ENCODE measurements around the gene SRSF12.

SRSF12 gene

DNA sequence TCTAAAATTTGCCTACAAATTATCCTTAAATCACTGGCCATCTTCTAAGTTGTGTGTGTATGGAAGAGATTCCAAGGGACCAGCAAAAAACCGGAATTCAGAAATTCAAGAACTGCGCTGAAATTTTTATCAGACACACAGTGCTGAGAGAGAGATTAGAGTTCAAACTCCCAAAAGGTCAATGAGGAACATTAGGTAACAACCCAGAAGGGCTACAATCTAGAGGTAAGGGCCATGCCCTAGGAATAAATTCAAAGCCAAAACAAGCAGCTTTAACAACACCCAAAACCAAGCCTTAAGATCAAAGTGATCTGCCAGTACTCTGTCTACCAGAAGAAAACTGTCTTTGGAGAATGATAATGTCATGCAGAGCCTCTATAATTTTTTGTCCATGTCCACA lies 17.8 kb downstream of the SRSF12 start:
- Histone ChIP-seq H3K27ac (no peak overlapping the region), H3K4me3 (no peak overlapping the region)
- no peak for TF ChIP-seq CTCF (IDR thresholded peaks at IDR 0.05)
- DNase-seq (ENCODE audit: low spot score): no peak

DNA sequence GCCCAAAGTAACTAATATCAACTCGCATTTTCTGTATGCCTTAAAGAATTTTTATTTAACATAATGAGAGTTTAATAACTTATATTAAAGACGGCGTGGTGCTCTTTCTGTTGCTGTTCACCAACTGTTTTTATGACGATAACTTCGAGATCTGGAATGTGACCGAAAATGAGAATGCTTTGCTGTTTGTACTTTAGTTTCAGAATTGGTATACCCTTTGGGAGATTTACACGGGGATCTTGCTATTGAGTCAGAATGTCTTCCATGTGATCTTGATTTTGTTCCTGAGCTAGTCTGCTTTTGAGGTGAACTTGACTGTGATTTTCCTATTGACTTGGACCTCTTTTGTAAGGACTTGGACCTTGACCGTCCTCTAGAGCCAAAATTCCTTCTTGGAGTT lies 19.4 kb downstream of the SRSF12 start:
- no peak for TF ChIP-seq CTCF (IDR thresholded peaks at IDR 0.05)
- no peak for DNase-seq (ENCODE audit: low spot score)
- no peak overlapping the region for H3K4me3 ChIP-seq
- H3K27ac ChIP-seq: no peak overlapping the region

GRCh38 chr6:89087881-89088280 lies 30.0 kb downstream of the SRSF12 start:
- no peak for TF ChIP-seq CTCF (IDR thresholded peaks at IDR 0.05)
- Histone ChIP-seq H3K4me3 (no peak overlapping the region), H3K27ac (peak overlapping the region in 1 of 2 donors; percentile 7)
- DNase-seq (ENCODE audit: low spot score): no peak

GRCh38 chr6:89085409-89086205 lies 32.3 kb downstream of the SRSF12 start:
- peak overlapping the region in 1 of 2 donors; percentile 100 for H3K27ac ChIP-seq
- no peak for DNase-seq (ENCODE audit: low spot score)
- peak overlapping the region; percentile 100 for H3K4me3 ChIP-seq
- no peak for TF ChIP-seq CTCF (IDR thresholded peaks at IDR 0.05)

GRCh38 chr6:89084954-89085353 lies 32.9 kb downstream of the SRSF12 start:
- H3K4me3 ChIP-seq: peak overlapping the region; percentile 100
- peak overlapping the region in 1 of 2 donors; percentile 100 for H3K27ac ChIP-seq
- no peak for DNase-seq (ENCODE audit: low spot score)
- no peak for TF ChIP-seq CTCF (IDR thresholded peaks at IDR 0.05)

DNA sequence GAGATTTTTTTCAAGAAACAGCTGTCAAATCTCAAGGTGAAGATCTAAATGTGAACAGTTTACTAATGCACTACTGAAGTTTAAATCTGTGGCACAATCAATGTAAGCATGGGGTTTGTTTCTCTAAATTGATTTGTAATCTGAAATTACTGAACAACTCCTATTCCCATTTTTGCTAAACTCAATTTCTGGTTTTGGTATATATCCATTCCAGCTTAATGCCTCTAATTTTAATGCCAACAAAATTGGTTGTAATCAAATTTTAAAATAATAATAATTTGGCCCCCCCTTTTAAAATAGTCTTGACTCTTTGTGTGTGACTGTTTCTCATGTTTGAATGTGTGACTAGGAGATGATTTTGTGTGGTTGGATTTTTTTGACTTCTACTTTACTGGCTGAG lies 33.3 kb downstream of the SRSF12 start:
- H3K4me3 ChIP-seq: peak overlapping the region; percentile 100
- H3K27ac ChIP-seq: peak overlapping the region in 1 of 2 donors; percentile 100
- TF ChIP-seq CTCF (IDR thresholded peaks at IDR 0.05): no peak
- DNase-seq (ENCODE audit: low spot score): no peak

- peak overlapping the region; percentile 100 for H3K27ac ChIP-seq
- TF ChIP-seq CTCF (IDR thresholded peaks at IDR 0.05): no peak
- no peak for DNase-seq (ENCODE audit: low spot score)
- peak overlapping the region; percentile 100 for H3K4me3 ChIP-seq
Observed at GRCh38 chr6:89082486-89082891, 35.4 kb downstream of the SRSF12 start.

All from coronary artery (tissue), 2 donors.